Anterior cingulate cortex (tissue), 58 donors: ENCODE data around the gene GOLGA6C.
"Not testable (repeated sequence)": the region's sequence is repeated elsewhere in the genome, so short reads cannot be mapped to it uniquely, and the experiment has no call there.

Experiments used
- DNase-seq, 58 donors: peaks; one replicate each; lab custom pipeline; 2025; lab: John Stamatoyannopoulos, UW

Gene GOLGA6C

DNA sequence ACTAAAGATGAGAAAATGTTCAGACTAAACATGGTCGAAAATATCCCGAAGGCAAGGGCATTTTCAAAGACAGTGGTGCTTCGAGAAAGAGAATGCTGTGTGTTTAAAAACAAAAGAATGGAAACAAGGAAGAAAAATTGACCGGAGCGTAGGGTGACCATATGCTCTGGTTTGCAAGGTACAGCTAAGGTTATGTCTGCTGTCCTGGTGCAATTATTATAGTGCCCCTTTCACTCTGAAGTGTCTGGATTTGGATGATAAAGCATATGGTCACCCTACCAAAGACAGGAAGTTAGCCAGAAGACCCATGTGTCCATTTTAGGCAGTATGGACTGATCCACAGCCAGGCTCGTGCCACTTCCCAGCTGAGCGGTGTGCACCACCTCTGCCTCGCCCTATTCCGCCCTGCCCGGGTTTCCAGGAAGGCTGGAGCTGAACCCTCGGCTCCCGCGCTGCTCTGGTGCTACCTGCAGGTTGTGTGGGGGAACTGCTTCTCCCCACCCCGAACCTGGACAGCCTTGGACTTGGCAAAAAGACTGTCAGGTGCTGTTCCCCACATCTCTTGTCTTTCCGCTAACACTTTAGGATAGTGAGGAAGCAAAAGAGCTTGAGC lies 49.8 kb downstream of the GOLGA6C start:
- DNase-seq, result peak in 1 of 58 donors; percentile 9

DNA sequence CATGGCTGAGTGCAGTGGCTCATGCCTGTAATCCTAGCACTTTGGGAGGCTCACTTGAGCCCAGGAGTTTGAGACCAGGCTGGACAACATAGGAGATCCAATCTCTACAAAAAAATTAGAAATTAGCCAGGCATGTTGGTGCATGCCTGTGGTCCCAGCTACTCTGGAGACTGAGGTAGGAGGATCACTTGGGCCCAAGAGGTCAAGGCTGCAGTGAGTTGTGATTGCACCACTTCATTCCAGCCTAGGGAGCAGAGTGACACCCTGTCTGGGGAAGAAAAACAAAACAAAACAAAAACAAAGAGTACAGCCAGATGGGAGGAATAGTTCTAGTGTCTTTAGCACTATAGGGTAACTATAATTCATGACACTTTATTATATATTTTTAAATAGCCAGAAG lies 51.6 kb downstream of the GOLGA6C start:
- DNase-seq, result no peak

DNA sequence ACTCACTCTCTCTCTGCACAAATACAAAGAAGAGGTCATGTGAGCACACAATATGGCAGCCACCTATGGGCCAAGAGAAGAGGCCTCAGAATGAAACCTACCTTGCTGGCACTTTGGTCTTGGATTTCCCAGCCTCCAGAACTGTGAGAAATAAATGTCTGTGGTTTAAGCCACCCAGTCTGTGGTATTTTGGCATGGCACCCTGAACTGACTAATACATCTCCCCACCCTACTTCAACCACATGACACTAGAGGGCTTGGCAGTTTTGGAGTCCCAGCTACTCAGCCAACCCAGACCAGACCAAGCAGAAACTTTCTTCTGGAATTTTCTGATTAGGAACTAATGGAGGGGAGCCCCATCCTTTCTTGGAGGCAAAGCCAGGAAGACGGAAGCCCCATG lies 54.4 kb downstream of the GOLGA6C start:
- not testable (repeated sequence) for DNase-seq

DNA sequence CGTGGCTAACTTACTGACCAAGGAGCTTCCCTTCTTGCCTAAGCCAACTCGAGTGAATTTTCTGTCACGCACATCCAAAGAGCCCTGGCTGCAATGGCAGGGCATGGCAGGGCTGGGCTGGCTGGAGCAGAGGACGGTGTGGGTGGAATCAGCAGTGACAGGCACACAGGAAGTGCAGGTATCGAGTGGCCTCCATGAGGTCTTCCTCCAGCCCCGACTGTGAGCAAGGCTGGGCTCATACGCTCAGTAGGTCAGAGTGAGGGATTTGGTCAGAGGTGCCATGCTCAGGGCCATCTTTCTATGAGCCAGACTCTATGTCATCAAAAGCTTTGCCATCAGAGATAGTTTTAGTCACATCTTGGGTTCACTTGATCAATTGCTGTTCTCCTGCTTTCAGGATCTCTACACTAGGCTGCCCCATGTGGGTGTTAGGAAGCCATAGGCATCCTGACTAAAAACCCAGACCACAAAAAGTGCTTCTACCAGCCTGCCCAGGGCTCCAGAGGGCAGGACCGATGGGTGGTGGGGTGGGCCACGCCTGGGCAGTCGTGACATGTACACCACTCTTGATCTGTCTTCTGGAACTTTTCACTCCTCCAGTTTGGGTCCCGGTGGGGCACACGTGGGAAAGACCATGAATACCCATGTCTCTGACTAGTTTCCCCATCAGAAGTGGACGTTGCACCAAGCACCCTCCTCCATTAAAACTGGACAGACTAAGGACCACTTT lies 55.1 kb downstream of the GOLGA6C start:
- DNase-seq, result no peak

DNA sequence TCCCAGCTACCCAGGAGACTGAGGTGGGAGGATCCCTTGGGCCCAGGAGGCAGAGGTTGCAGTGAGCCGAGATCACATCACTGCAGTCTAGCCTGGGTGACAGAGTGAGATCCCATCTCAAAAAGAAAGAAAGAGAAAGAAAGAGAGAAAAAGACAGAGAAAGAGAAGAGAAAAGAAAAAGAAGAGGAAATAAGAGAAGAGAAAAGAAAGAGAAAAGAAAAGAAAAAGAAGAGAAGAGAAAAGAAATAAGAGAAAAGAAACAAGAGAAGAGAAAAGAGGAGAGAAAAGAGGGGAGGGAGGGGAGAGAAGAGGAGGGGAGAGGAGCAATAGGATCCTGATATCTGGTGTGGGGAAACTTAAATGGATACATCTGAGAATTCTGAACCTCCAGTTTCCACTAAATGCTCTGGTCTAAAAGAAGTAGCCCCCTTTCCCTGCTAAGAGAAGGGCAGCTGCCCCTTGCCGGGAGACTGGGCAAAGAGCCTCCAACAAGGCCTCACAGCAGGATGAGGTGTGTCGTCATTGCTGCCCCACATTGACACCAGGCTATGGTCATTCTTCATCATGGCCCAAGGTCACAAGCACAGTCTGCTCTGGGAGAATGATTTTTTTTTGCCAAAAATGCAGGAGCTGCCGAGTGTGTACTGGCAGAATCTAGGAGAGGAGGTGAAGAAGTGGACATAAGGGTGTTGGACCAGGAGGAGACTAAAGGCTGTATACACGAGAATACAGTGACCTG lies 56.6 kb downstream of the GOLGA6C start:
- no peak for DNase-seq

- DNase-seq, result not testable (repeated sequence)
Observed at GRCh38 chr15:75319231-75319897, 61.2 kb downstream of the GOLGA6C start.
